ENCODE results near the gene ZNF432. TPM values are rescaled to one million over a fixed set of nuclear protein-coding genes. Genes with fewer than 3 reads are reported as not detected.
A peak's percentile ranks its signal among the peaks of the same experiment; 100 is the strongest.
"Not testable (repeated sequence)": the region's sequence is repeated elsewhere in the genome, so short reads cannot be mapped to it uniquely, and the experiment has no call there.

ZNF432 gene
- polyA plus RNA-seq, result 10 to 100 TPM in 1 of 2 donors, 1 to 10 TPM in 1; 6.8 to 10.1 TPM

DNA sequence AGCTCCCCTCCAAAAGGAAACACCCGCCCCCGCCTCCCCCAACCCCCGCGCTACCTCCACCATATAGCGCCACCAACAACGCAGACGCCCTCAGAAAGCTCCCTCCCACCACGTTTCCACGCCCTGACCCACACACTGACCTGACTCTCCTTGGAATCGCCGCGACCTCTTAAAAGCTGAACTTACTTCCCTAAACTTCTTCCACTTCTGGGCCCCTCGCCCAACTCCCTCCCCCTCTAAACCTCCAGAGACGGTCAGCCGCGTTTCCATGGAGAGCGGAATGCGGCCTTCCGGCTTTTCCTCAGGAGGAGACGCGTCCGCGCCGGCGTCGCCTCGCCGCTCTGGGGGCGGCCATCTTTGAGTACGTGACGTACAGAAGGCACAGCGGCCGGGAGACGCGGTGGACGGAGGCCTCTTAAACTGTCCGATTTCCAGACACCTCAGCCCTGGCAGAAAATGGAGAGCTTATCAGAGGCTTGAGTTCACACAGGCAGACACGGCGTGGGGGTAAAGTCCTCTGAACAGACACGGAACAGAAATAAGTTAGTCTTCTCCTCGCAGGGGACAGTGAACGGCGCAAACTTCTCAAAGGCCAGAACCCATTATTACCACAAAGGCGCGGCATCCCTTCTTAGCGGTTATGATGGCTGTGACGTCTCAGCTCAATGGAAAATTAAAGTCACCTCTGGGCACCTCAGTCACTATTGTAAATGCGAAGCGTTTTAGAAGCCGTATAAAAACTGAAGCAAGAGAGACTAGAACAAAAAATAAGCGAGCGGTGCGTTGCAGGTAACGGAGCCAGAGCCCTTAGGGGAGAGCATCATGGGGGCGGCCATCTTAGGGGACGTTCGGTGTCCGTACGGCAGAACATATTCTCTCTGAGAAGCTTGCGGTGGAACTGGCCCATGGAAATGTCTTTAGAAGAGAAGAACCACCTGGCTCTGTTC is at the start of gene ZNF432:
TSS of gene ZNF432 (minus strand) at position 284 of the 947 bp plus-strand sequence. CDS start 1,970 bp downstream, outside the sequence.
- Histone ChIP-seq H3K4me3 (ENCODE audit: low read depth in 1 of 2, low read length in 2 of 2) (peak within 1 kb of the TSS; percentile 62 to 93), H3K27ac (ENCODE audit: low read depth in 2 of 2, low read length in 1 of 2) (peak within 1 kb of the TSS; percentile 82 to 99), H3K9me3 (ENCODE audit: control insufficient read depth in 2 of 2, insufficient read depth in 1 of 2, low read depth in 1 of 2, low read length in 1 of 2) (peaks cover 3 to 13% of the 10 kb centered on the region in 2 donors), H3K4me1 (ENCODE audit: control insufficient read depth in 2 of 2, insufficient read depth in 2 of 2, low read length in 1 of 2) (no peaks in the 10 kb centered on the region), H3K27me3 (ENCODE audit: control insufficient read depth in 1 of 2, insufficient read depth in 2 of 2, low read length in 2 of 2) (no peaks in the 10 kb centered on the region), H3K36me3 (ENCODE audit: control insufficient read depth in 2 of 2, insufficient read depth in 2 of 2, low read length in 1 of 2) (peaks cover 0 to 5% of the 10 kb centered on the region in 2 donors)
- WGBS, 2 donors, result 0 to 1% methylated on average over 60 of the region's 60 CpGs

DNA sequence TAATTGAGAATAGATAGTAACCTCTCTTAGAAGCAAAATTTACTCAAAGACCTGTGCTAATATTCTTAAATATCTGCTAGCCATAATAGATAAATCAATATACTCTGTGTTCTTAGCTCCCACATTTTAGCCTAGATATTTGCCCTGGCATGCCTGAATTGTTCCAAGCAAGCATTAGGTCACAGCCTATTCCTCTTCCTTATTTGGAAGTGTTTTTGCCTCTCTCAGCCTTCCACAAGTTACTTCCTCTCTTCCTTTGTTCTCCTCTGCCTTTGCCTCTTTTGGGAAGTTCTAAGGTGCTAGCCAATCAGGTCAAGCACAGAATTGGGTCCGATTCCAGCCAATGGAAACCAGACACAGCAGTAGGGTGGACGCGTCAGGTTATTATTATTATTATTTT is 47.8 kb upstream of the ZNF432 start:
- H3K4me1 ChIP-seq (ENCODE audit: control insufficient read depth in 2 of 2, insufficient read depth in 2 of 2, low read length in 1 of 2); H3K4me3 ChIP-seq (ENCODE audit: low read depth in 1 of 2, low read length in 2 of 2); H3K27me3 ChIP-seq (ENCODE audit: control insufficient read depth in 1 of 2, insufficient read depth in 2 of 2, low read length in 2 of 2); H3K27ac ChIP-seq (ENCODE audit: low read depth in 2 of 2, low read length in 1 of 2); H3K36me3 ChIP-seq (ENCODE audit: control insufficient read depth in 2 of 2, insufficient read depth in 2 of 2, low read length in 1 of 2): not testable (repeated sequence)
- WGBS, 2 donors, result 85 to 99% methylated on average over 3 of the region's 3 CpGs
- H3K9me3 ChIP-seq (ENCODE audit: control insufficient read depth in 2 of 2, insufficient read depth in 1 of 2, low read depth in 1 of 2, low read length in 1 of 2), result peaks cover 3 to 18% of the 10 kb centered on the region in 2 donors

DNA sequence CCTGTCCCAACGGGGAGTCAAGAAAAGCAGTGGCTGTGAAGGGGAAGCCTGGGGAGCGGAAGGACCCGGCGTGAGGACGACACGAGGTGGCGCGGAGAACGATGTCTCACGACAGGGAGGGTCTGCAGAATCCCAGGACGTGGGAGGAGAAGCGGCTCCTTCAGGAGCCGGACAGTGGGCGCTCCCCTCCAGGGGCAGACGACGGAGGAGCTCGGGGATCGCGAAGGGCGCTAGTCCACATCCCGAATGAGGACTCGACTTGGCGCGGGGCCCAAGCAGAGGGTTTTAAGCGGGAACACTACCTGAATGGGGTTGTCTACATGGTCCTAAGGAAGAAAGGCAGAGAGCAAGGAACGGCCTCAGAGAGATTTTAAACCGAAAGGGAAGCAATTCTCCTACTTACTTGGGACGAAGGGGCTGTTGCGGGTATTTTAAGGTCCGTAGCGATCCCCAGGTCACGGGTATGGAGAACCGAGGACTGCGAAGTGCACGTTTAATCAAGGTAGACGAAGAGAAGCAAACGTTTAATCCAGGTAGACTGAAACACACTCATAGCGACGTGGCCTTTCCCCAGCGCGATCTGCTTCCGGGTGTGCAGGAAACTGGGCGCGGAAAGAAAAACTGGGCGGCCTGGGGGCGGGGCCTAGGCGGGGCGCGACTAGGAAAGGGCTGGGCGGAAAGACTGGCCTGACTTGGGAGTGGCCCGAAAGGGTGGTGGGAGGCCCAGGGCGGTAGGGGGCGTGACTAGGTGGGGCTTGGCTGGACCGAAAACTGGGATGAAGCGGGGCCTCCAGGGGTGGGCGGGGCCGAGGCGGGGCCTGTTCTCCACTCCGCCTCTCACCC is 46.8 kb upstream of the ZNF432 start, which contains the start of gene ZNF841:
TSS of gene ZNF841 (minus strand) at position 594 of the 843 bp plus-strand sequence. CDS start 10,964 bp downstream, outside the sequence.
- Histone ChIP-seq H3K9me3 (ENCODE audit: control insufficient read depth in 2 of 2, insufficient read depth in 1 of 2, low read depth in 1 of 2, low read length in 1 of 2) (peaks cover 3 to 18% of the 10 kb centered on the region in 2 donors), H3K27ac (ENCODE audit: low read depth in 2 of 2, low read length in 1 of 2) (peak within 1 kb of the TSS; percentile 90 to 94), H3K27me3 (ENCODE audit: control insufficient read depth in 1 of 2, insufficient read depth in 2 of 2, low read length in 2 of 2) (no peaks in the 10 kb centered on the region), H3K4me1 (ENCODE audit: control insufficient read depth in 2 of 2, insufficient read depth in 2 of 2, low read length in 1 of 2) (no peaks in the 10 kb centered on the region), H3K4me3 (ENCODE audit: low read depth in 1 of 2, low read length in 2 of 2) (peak within 1 kb of the TSS; percentile 87 to 95), H3K36me3 (ENCODE audit: control insufficient read depth in 2 of 2, insufficient read depth in 2 of 2, low read length in 1 of 2) (peaks cover 5 to 6% of the 10 kb centered on the region in 2 donors)
- 1% methylated on average over 59 of the region's 59 CpGs for WGBS, 2 donors

DNA sequence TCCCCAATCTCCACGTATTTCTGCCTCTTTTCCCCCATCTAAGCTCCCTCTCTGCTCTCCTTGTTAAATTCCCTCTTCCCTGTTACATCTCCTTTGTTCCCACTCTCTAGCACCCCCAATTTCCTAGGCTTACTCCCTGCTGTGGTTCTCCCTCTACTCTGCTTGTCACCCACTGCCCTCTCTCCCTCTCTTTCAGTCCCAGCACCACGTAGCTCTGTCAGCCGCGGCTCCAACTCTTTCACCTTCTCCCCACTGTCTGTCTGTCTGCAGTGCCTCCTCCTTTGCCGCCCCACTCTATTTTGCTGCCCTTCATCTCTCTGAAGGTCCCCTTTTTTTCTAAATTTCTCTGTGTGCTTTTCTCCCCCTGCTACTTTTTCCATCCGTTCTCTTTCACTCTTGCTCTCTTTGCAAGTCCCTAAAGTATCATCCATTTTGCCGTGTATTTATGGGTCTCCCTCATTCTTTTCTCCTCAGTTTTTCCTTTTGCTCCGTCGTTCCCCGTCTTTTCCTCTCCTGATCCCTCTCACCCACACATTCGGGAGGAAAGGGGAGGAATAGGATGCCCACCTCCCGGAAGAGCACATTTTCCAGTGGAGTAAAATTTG is 46.0 kb upstream of the ZNF432 start:
- H3K4me1 ChIP-seq (ENCODE audit: control insufficient read depth in 2 of 2, insufficient read depth in 2 of 2, low read length in 1 of 2), result no peaks in the 10 kb centered on the region

DNA sequence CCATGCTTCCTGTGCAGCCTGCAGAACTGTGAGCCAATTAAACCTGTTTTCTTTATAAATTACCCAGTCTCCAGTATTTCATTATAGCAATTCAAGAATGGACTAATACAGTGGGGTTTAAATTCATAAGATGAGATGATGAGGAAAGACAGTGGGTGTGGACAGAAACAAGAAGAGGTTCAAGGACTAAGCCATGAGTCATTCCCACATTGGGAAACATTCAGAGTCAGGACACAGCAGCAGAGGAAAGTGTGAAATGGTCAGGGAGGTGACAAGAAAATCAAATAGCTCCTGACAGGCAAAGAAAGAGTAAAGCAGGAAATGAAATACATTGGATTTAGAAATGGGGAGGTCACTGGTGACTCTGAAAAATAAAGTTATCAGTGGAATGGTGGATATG is 37.8 kb upstream of the ZNF432 start:
- peak overlapping the region in 1 of 2 donors; percentile 64 for H3K27ac ChIP-seq (ENCODE audit: low read depth in 2 of 2, low read length in 1 of 2)
- H3K27me3 ChIP-seq (ENCODE audit: control insufficient read depth in 1 of 2, insufficient read depth in 2 of 2, low read length in 2 of 2), result no peaks in the 10 kb centered on the region
- H3K9me3 ChIP-seq (ENCODE audit: control insufficient read depth in 2 of 2, insufficient read depth in 1 of 2, low read depth in 1 of 2, low read length in 1 of 2), result peaks cover 3 to 13% of the 10 kb centered on the region in 2 donors
- H3K4me1 ChIP-seq (ENCODE audit: control insufficient read depth in 2 of 2, insufficient read depth in 2 of 2, low read length in 1 of 2), result no peaks in the 10 kb centered on the region
- no peak overlapping the region for H3K4me3 ChIP-seq (ENCODE audit: low read depth in 1 of 2, low read length in 2 of 2)
- H3K36me3 ChIP-seq (ENCODE audit: control insufficient read depth in 2 of 2, insufficient read depth in 2 of 2, low read length in 1 of 2), result peaks cover 15 to 16% of the 10 kb centered on the region in 2 donors

More for the DNA sequence above, 46.0 kb upstream of the ZNF432 start:
- 7 to 9% methylated on average over 12 of the region's 12 CpGs for WGBS, 2 donors
- Histone ChIP-seq H3K36me3 (ENCODE audit: control insufficient read depth in 2 of 2, insufficient read depth in 2 of 2, low read length in 1 of 2) (peaks cover 6 to 8% of the 10 kb centered on the region in 2 donors), H3K9me3 (ENCODE audit: control insufficient read depth in 2 of 2, insufficient read depth in 1 of 2, low read depth in 1 of 2, low read length in 1 of 2) (peaks cover 3 to 18% of the 10 kb centered on the region in 2 donors), H3K27me3 (ENCODE audit: control insufficient read depth in 1 of 2, insufficient read depth in 2 of 2, low read length in 2 of 2) (no peaks in the 10 kb centered on the region), H3K4me3 (ENCODE audit: low read depth in 1 of 2, low read length in 2 of 2) (peak overlapping the region; percentile 87 to 95), H3K27ac (ENCODE audit: low read depth in 2 of 2, low read length in 1 of 2) (peak overlapping the region; percentile 90 to 94)

DNA sequence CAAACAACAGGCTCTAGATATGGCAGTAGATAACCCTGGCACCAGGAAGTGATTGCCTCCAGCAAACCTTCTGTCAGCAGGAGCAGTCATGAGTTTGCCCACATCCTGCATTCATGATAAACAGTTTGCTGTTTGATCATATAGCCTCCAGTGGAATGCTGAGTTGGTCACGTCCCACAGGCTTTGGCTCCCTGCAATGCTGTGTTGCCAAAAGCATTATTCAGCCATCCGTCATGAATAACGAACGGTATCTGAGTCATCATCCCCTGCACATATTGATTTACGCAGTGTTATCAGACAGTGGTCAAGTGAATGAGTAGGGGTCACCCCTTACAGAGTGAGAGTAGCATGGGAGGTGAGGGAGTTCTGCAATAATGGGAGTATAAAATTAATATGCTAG is 21.9 kb upstream of the ZNF432 start:
- Histone ChIP-seq H3K27ac (ENCODE audit: low read depth in 2 of 2, low read length in 1 of 2) (no peak overlapping the region), H3K36me3 (ENCODE audit: control insufficient read depth in 2 of 2, insufficient read depth in 2 of 2, low read length in 1 of 2) (peaks cover 27 to 29% of the 10 kb centered on the region in 2 donors), H3K27me3 (ENCODE audit: control insufficient read depth in 1 of 2, insufficient read depth in 2 of 2, low read length in 2 of 2) (no peaks in the 10 kb centered on the region), H3K9me3 (ENCODE audit: control insufficient read depth in 2 of 2, insufficient read depth in 1 of 2, low read depth in 1 of 2, low read length in 1 of 2) (peaks cover 16 to 30% of the 10 kb centered on the region in 2 donors), H3K4me1 (ENCODE audit: control insufficient read depth in 2 of 2, insufficient read depth in 2 of 2, low read length in 1 of 2) (no peaks in the 10 kb centered on the region), H3K4me3 (ENCODE audit: low read depth in 1 of 2, low read length in 2 of 2) (no peak overlapping the region)
- 96 to 97% methylated on average over 5 of the region's 5 CpGs for WGBS, 2 donors

DNA sequence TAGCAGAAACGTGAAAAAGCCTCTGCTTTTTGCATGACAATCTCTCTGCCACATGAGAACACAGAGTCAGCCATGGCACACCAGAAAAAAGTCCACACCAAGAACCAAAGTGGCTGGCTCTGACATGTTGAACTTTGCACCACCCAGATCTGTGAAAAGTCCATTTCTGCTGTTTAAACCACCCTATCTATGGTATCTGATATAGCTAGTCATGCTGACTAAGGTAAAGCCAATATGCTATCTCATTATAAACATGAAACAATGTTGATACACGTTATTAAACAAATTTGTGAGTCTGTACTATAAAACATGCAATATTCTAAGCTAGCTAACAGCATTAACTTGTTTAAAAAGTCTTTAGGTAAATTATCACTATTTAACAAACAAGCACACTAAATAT is 21.0 kb upstream of the ZNF432 start:
- no peaks in the 10 kb centered on the region for H3K4me1 ChIP-seq (ENCODE audit: control insufficient read depth in 2 of 2, insufficient read depth in 2 of 2, low read length in 1 of 2)

DNA sequence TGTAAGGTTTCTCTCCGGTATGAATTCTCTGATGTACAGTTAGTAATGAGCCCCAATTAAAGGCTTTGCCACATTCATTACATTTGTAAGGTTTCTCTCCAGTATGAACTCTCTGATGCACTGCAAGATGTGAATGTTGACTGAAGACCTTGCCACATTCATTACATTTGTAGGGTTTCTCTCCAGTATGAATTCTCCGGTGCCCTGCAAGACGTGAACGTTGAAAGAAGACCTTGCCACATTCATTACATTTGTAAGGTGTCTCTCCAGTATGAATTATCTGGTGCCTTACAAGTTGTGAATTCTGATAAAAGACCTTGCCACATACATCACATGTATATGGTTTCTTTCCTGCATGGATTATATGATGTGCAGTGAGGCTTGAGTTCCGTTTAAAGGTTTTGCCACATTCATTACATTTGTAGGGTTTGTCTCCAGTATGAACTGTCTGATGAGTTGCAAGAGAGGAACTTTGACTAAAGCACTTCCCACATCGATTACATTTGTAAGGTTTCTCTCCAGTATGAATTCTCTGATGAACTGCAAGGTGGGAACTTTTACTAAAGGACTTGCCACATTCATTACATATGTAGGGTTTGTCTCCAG is 17.7 kb upstream of the ZNF432 start:
- Histone ChIP-seq H3K4me3 (ENCODE audit: low read depth in 1 of 2, low read length in 2 of 2) (no peak overlapping the region), H3K27ac (ENCODE audit: low read depth in 2 of 2, low read length in 1 of 2) (no peak overlapping the region), H3K4me1 (ENCODE audit: control insufficient read depth in 2 of 2, insufficient read depth in 2 of 2, low read length in 1 of 2) (no peaks in the 10 kb centered on the region), H3K9me3 (ENCODE audit: control insufficient read depth in 2 of 2, insufficient read depth in 1 of 2, low read depth in 1 of 2, low read length in 1 of 2) (peaks cover 21 to 36% of the 10 kb centered on the region in 2 donors), H3K27me3 (ENCODE audit: control insufficient read depth in 1 of 2, insufficient read depth in 2 of 2, low read length in 2 of 2) (no peaks in the 10 kb centered on the region), H3K36me3 (ENCODE audit: control insufficient read depth in 2 of 2, insufficient read depth in 2 of 2, low read length in 1 of 2) (peaks cover 24 to 27% of the 10 kb centered on the region in 2 donors)
- WGBS, 2 donors, result 98% methylated on average over 6 of the region's 6 CpGs

More for the DNA sequence above, 21.0 kb upstream of the ZNF432 start:
- H3K4me3 ChIP-seq (ENCODE audit: low read depth in 1 of 2, low read length in 2 of 2), result peak overlapping the region in 1 of 2 donors; percentile 8
- WGBS, 2 donors, result 88 to 90% methylated on average over 2 of the region's 2 CpGs
- H3K27me3 ChIP-seq (ENCODE audit: control insufficient read depth in 1 of 2, insufficient read depth in 2 of 2, low read length in 2 of 2), result no peaks in the 10 kb centered on the region
- H3K27ac ChIP-seq (ENCODE audit: low read depth in 2 of 2, low read length in 1 of 2), result no peak overlapping the region
- peaks cover 18 to 30% of the 10 kb centered on the region in 2 donors for H3K9me3 ChIP-seq (ENCODE audit: control insufficient read depth in 2 of 2, insufficient read depth in 1 of 2, low read depth in 1 of 2, low read length in 1 of 2)
- peaks cover 24% of the 10 kb centered on the region in 2 donors for H3K36me3 ChIP-seq (ENCODE audit: control insufficient read depth in 2 of 2, insufficient read depth in 2 of 2, low read length in 1 of 2)
